NCI-H1436 (cell line): ENCODE data around the gene PDE4D.

Experiments used
- DNase-seq: peaks from one replicate; lab custom pipeline; 2025; lab: John Stamatoyannopoulos, UW

The PDE4D gene

DNA sequence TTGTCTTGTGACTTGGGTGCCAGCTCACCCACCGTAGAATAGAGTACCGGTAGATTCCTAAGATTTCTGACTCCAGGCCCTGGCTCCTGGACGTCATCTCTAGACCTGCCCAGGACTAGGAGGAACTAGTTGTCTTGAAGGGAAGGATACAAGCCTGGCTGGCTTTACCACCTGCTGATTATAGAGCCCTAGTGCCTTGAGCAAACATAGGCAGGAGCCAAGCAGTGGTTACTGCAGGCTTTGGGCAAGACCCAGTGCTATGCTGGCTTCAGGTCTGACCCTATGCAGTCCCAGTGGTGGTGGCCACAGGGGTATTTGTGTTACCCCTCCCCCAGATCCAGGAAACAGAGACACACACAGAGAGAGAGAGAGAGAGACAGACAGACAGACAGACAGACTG is 606.2 kb downstream of the PDE4D start:
- no peak for DNase-seq

DNA sequence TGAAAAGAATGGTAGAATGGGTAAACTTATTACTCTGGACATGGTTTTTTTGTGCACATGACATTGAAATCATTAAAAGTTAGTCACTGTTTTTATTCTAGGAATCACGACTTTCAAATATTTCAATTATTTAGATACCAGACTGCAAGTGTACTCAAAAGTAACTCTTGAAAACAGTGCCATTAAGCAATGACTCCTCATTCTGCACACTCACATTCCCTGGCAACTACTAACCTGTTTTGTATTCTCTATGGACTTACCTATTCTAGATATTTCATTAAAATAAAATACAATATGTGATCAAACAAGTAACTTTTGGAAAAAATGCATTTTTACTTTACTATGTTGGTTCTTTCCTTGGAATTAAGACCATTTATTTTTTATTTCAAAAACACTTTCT is 607.0 kb downstream of the PDE4D start:
- no peak for DNase-seq

DNA sequence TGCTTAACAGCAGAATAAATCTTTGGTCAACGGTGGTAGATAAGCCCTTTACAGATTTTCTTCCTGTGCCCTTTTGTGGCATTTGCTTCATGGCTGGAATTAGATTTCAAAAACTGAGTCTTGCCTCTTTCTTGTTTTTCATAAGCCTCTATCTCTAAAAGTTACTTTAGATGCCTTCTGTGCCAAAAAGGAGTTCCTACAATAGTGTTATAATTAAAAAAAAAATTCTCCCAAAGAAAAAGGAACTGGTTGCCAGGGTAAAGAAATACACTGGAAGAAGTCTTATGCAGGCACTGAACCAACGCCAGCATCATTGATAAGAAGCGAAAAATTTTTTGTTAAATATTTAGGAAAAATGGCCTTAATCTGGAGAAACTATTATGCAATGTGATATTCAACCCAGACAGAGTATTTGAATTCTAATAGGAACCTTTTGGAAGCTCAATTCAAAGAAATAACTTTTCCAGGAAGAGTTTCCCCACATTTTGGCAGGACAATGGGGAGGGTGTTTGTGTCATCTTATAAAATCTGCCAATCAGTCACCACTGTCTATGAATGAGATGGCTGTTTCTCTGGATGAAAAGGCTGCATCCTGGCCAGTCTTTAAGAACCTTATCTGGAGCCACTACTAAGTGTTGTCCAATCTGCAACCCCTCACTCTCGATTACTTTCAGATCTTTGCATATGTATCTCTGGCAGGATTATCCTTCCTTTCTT is 608.1 kb downstream of the PDE4D start:
- no peak for DNase-seq

DNA sequence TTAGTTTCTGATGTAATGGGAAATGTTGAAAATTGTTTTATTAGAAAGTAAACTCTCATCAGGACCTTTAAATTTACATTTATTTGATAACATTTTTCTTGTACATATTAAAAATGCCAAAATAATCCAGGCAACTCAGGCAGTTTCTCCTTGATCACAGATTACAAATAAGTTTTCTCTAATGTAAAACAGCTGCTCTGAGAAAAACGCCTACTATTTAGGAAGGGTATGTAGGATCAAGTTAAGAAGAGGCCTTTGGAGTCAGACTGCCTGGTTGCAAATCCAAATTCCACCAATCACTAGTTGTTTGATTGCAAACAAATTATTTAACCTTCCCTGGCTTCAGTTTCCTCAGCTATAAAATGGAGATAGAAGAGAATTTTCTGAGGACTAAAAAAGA is 610.8 kb downstream of the PDE4D start:
- DNase-seq = no peak

DNA sequence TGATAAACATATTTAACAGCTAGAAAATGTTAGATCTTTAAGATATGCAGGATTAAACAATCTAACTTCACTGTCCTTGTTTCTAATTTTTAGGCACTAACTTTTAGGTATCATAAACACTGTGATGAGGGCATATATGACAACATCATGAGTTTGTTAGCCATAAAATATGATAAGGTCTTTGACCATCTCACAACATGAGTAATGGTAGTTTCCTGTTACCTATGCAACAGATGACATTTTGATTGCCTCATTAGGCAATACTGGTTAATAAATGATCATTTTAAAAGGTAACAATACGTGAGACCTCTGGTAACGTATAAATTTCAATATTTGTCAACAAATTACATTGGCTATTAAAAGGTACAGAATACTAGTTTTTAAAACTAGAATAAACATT is 613.5 kb downstream of the PDE4D start:
- DNase-seq = no peak

DNA sequence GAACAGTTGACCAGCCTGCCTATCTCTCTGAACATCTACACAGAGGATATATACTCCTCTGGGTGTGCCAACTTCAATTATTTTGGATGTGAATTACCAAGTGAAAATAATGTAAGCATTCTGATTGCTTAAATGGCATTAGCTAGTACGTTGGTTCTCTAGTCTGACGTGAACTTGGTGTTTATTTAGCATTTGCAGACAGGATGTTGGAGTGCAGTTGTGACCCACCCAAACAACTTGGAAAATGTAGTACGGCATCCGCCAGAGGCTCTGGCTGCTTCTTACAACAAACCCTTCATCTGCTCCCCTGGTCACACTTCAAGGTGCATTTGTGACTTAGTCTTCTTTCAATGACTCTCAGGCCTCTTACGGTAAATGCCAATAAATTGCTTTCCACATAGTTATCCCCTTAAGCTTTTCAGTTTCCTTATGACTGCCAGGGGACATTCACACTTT is 616.6 kb downstream of the PDE4D start:
- no peak for DNase-seq

DNA sequence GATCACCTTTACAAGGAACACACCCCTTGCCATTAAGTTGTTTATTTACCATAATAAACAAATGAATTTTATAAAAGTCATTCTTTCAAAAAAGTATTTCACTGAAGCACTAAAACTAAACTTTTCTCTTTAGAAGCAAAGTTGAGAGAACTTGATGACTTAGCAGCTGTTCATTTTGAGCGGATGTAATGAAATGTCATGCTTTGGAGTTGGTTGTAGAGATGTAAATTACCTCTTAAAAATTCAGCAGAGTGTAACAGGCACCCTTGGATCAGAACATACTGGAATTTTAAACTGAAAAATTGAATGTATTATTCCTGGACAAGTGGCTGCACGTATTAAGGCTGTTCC is 617.2 kb downstream of the PDE4D start:
- no peak for DNase-seq

DNA sequence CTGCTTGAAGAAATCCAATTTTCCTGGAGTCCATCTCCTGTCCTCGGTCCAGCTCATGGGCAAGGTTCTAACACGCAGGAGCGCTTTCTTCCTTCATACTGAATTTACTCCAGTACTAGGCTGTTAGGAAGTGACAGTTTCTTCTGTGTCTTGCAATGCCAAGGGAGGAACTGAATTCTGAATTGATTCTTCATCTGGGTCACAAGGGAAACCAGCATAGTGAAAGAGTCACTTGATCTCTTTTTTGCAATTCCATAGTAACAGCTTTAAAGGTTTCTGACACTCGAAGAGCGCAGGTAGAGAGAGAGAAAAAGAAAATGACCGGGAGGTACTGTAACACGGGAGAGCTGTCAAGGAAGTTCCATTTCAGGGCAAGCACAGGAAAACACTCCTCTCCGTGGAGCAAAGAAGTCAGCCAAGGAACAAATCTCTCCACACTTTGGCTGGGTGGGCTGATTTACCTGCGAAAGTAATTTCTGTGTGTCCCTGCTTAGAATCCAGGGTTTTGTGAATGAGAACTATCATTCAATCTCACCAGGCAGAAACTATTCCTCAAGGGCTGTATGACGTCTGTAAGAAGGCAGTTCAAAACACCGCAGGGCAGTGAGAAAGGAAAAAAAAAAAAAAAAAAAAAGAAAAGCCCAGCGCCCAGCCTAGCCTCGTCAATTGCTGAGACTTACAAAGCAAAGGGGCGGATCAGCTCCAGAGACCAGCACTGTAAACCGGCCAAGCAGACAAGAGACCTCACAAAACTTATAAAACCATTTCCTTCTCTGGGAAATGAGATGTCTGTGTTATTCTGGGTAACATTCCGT is 617.8 kb downstream of the PDE4D start:
- DNase-seq = no peak

DNA sequence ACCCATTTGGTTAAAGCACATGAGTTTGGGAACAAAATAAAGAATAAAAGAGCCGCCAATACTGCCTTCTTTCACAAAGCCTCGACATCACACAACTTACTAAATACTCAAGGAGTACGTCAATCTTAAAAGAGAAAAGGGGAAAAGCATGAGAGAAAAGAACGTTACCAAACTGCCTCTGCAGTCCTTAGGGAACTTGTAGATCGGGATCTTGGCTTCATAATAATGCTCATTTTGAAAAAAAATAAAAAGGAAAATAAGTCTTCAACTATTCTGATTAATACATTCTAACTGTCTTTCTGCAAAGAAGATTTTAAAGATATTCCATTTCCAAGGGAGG is 618.4 kb downstream of the PDE4D start:
- no peak for DNase-seq

DNA sequence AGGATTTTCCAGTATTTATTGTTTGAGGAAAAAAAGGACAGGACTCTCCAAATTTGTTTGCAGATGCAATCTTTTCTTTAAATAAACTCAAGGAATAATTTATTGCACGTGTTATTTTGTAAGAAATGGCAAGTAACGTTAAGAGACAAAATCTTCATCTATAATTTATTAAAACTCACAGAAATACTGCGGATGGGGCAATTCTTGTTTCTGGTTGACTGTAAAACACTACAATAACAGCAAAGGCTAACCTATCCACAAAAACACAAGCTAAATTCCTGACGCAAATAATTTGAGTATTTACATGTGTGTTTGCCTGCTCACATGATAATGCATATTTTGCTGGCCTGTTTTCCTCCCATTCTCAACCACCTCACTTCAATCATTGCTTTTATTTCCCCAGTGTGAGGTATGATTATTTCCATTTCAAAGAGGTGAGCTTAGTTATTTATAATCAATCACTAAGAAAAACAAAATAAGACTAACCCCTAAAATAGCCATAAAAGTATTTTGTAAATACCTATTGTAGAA is 619.4 kb downstream of the PDE4D start:
- no peak for DNase-seq

DNA sequence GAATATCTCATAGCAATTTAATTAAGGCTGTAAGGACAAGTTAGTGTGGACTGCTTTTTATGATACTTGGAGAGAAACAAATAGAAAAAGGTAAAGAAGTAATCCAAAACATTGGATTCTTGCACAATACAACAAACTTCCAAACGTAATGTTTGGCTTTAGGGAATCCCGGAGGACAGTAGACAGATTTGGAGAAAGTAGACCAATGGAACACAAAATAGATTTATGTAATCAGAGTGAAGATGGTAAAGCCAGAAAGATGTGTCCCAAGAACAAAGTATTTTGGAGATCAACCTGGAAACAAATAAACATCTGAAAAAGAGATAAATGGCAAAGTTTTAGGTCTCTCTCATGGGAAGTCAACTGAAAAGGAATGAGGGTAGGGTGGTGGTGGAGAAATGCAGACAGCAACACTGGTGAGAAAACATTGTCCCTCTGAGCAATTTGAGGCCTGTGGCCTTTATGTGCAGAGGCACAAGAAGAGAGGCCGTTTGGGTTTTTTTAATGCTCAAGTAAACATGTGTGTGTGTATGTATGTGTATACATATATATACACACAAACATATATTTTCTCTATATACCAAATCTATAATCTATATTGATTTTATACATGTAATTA is 620.6 kb downstream of the PDE4D start:
- no peak for DNase-seq

DNA sequence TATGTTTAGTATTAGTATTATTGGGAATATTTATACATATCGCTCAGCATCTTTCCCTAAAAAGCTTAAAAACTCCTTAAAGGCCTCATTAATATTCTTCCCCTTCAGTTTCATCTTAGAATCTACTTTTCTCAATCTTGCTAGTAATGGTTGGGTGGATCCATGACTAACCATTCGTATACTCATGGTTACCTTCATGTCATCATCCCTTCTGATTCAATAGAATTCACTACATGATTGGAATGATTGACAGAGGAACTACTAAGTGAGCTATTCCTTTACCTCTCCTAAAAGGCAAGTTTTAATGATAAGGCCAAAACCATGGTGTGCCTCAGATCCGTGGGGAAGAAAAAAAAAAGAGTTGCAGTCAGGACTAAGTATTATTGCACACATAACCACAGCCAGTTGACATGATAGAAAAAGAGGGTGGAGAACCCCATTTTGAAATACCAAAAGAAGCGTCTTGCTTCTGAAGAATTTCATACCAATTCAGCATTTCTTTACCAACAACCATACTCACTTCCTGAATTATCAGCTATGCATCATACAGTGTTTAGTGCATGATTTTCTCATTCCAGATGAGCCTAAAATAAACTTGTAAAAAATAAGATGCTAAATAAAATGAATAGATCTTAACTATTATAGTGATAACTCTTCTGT is 624.6 kb downstream of the PDE4D start:
- DNase-seq = no peak

DNA sequence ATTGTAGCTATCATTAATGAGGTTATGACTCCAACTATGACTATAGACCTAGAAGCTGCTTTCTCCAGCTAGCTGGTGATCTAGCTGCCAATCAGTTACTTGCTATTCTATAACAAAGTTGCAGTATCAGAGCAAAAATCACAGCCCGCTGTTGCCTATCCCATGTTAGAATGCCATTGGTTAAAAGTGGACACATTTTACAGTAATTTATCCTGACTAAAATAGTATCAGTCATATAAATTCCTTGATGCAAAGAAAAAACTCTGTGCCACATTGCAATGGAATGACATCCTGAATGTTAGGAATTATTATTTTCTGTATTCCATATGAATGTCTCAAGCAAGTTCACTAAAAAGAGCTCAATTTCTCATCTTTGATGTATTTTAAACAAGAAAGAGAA is 626.5 kb downstream of the PDE4D start:
- DNase-seq = no peak

DNA sequence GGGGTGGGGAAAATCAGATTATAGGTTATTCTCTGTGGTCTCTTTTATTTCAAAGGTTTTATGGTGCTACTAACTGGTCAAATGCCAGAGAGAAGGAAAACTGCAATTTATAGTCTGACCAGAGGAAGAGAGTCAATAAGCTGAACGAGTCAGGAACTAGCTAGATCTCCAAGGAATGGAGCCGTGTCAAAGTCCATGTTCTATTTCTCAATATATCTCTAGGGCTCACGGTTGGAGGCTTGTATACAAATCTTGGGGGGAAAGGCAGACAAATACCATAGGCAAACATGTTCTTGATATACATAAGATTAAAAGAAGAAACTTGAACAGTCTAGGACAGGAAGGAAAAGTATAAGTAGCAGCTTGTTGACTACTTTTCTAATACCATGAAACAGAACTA is 627.1 kb downstream of the PDE4D start:
- no peak for DNase-seq

DNA sequence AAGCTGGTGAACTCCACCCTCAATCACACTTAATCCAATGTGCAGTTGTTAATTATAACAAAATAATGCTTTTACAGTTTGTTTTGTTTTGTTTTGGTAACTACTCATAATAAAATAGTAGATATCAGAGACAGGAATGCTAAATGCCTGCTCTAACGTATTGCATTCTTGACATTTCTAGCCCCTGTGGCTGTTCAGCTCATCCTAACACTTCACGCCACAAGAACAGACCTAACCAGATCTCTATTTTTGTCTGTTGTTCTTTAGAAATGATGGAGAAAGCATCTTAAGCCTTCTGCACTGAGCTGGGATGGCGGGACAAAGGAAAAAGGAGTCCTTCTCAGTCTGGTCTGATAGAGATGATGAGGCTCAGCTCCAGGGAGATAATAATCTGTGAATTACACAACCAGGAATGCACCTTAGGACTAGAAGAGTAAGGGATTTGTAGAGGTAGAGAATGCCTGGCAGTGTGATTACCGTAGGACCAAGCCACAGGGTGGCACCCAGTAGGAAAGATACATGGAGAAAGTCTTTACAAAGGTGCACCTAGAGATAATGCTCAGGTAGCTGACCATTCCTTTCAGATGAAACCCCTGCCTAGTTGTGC is 628.8 kb downstream of the PDE4D start:
- DNase-seq = no peak

DNA sequence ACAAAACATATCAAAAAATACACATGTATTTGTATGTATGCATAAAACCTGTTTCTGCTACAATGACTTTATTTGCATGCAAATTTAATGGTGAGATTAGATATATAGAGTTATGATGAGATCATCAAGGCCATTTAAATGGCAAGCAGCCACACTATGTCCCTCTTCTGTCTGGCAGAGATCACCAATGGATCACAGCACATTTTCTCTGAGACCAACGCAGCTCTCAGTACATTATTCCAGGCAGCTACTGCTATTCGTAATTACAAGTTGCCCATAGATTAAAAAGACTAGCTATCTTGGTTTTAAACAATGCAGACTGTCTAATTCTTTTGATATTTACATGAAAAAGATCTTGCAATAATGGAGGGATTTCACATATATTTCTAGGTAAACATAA is 629.5 kb downstream of the PDE4D start:
- no peak for DNase-seq

DNA sequence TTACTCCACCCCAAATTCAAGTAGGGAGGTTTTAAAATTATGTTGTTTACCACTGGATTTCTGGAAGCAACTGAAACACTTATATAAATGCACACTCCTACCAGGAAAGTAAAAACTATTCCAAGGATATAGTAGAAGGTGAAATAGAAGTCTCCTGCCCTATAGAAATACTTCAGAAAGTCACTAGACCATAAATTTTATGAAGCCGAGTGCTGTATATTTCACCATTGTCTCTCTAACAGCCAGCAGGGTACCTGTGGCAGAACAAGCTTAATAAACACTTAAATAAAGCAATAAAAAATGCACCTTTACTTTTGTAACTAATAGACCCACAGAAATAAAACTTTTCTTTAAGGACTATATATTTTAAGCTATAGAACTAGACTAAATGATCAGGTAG is 631.6 kb downstream of the PDE4D start:
- no peak for DNase-seq

DNA sequence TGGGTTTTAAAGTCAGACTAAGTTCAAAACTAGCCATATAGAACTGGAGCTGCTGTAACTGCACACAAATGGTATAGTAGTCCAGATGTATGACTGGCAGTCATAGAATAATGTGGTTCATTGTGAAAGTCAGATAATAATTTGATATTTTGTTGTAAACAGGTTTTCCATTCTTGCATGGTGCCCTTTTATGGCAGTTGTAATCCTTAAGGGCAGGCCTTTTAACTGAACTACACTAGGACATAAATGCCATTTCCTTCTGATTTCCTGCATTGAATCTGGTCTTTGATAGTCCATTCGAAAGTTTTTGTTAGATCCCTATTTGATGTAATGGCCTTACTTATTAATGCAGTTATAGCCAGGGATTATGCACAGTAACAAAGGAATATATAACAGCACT is 632.6 kb downstream of the PDE4D start:
- no peak for DNase-seq

DNA sequence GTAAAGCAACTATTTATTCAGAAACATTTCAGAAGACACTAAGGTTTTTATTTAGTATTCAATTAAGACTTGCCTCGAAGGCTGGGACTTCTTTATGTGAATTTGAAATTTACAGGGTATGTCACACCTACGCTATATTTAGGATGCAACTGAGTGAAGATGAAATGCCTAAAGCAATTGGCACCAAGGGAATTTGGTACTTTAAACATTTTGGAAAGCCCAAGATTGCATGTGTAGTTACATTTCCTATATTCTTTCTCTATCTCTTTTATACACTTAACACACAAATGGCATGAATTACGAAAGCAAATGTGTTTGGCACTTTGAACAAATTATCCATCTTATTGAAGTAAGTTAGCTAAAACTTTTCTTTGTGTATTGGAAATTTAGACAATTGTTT is 633.3 kb downstream of the PDE4D start:
- DNase-seq = no peak

DNA sequence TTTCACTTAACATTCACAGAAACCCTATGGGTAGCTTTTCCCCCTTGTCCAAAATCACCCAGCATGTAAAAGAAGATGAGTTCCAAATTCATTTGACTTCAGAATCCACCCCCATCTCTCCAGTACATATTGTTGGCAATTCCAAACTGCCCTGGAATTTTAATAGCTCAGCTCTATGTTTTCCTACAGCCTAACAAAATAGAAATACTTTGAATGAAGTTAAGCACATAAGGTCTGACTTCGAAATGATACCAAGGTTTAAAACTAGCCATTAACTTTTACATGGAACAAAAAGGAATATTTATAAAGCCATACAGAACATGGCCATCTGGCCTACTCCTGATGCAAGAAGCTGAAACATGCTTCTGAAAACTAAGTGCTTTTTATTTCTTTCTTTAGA is 634.3 kb downstream of the PDE4D start:
- DNase-seq = no peak

DNA sequence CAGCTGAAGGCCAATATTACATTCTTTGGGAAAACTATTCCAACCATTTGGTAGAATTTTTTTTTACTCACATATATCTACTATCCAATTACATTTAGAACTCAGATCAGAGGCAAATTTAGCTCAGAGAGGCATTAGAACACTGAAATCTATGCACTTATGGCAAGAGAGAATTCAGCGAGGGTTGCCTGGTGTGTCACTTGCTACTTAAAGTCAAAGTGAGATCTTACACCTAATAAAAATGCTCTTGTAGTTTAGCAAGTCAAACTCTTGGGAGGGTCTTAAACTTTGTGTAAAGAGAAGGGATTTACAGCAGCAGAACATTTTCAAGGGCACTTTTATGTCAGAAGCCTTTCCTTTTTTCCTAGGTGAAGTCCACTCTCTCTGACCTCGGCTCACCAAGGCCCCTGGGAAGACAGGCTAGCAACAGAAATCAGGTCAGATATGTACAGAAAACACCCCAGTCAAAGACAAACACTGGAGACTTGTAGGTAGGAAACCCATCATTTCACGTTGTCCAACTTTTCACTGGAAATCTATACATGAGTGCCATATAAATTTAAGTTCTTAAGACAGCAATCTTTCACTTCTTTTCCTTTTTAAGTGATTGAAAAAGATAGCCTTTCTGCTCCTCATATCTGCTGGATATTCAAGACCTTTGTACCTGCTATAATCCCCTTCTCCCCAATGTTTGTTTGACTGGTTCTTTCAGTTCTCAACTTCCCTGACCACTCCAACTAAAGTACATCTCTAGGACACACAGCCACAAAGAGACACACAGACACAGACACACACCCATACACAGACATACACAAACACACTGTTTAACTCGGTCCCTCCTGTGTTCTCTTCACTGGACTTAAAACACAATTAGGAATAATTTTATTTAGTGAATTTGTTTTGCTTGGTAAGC is 635.8 kb downstream of the PDE4D start:
- DNase-seq = no peak
